K562 (cell line): ENCODE results near the gene BCL2L15. TPM values are rescaled to one million over a fixed set of nuclear protein-coding genes. Genes with fewer than 3 reads are reported as not detected.

ENCODE experiments used
- CHD7 ChIP-seq: fragments of 200-600 bp; sonication (generic); IDR thresholded peaks from one replicate; pipeline ENCODE4 v1.6.1; 2012; ENCODE audit warnings: mild to moderate bottlenecking, low read depth, low read length, inconsistent platforms
- GABPA ChIP-seq: fragments of 200-800 bp; sonication (Bioruptor generic); conservative IDR thresholded peaks from 2 replicates; pipeline ENCODE4 v1.6.1; 2016; ENCODE audit warnings: low read depth, missing genetic modification characterization, missing compliant biosample characterization
- RB1 ChIP-seq: fragments of 450-650 bp; IDR thresholded peaks from 2 replicates; pipeline ENCODE4 v1.6.1; 2017; ENCODE audit warnings: low read depth, mild to moderate bottlenecking
- SETDB1 ChIP-seq: IDR thresholded peaks from one replicate; pipeline ENCODE4 v1.6.1; 2012; ENCODE audit warnings: low read length, control low read depth, inconsistent platforms
- SIN3A ChIP-seq, 2 experiments: fragments of 150-350 bp in 1 of 2; IDR thresholded peaks; 2 replicates each; pipeline ENCODE4 v1.6.1; 2011 to 2016; ENCODE audit warnings: borderline replicate concordance in 2 of 2, low read depth in 2 of 2, low read length in 2 of 2, mild to moderate bottlenecking in 2 of 2, moderate library complexity in 2 of 2; ENCODE audit not compliant: control insufficient read depth in 1 of 2
- SMARCB1 ChIP-seq: IDR thresholded peaks from 2 replicates; pipeline ENCODE4 v1.6.1; 2011; ENCODE audit warnings: improper control_type of control experiment, low read depth; ENCODE audit not compliant: insufficient read length
- ZHX1 ChIP-seq: fragments of 150-350 bp; conservative IDR thresholded peaks from 2 replicates; pipeline ENCODE4 v1.6.1; 2014; ENCODE audit warnings: low read length
- ZNF518B ChIP-seq: fragments of 250-450 bp; sonication (Bioruptor Pico); IDR thresholded peaks from 2 replicates; pipeline ENCODE4 v1.5.0; 2021; ENCODE audit warnings: mild to moderate bottlenecking, moderate library complexity
- ZNF77 ChIP-seq: fragments of 250-450 bp; sonication (Bioruptor Pico); IDR thresholded peaks from 2 replicates; pipeline ENCODE4 v1.5.0; 2020
- polyA plus RNA-seq, 8 experiments: library from polyadenylated mRNA; depleted of rRNA in 4 of 8; stranded (reverse) in 5 of 8; unstranded in 3 of 8; fragments of >200 nt; fragmentation: Nextera tagmentation in 2 of 8; fragmentation: Illumina TruSeq in 1 of 8; extraction: Ambion mirVana in 2 of 8; extraction: Trizol in 1 of 8; gene quantifications; 2 replicates each; pipeline versions ENCODE4 v1.2.1 to v1.2.3, GENCODE V29; 2011 to 2014; ENCODE audit warnings: inconsistent platforms in 1 of 8, missing spikeins in 1 of 8
- total RNA-seq, 7 experiments: library from RNA; depleted of rRNA in 6 of 7; stranded (reverse); fragments of >200 nt in 6 of 7; fragmentation: Illumina TruSeq in 2 of 7; extraction: Trizol in 2 of 7; gene quantifications; 2 replicates each; pipeline versions ENCODE4 v1.2.1 to v1.2.3, GENCODE V29; 2011 to 2021; ENCODE audit warnings: low replicate concordance in 1 of 7

BCL2L15 gene
- total and polyA plus RNA-seq, 9 of the 15 experiments (the other 6 are each of a cell fraction or from before 2014, with no cell fraction given), result 0.06 to 0.42 (median 0.28) TPM; not detected in 1

GRCh38 chr1:113930499-113931161 lies 43.2 kb upstream of the BCL2L15 start (continued):
- TF ChIP-seq ZNF518B (CRISPR knock-in tag) (no peak), ZNF77 (CRISPR knock-in tag) (no peak), ZHX1 (no peak), GABPA (tag) (no peak), RB1 (no peak; the same call in 1 of the 2 replicates), SIN3A (IDR thresholded peaks at IDR 0.05; ENCODE audit: borderline replicate concordance in 2 of 2, control insufficient read depth in 1 of 2, low read depth in 2 of 2, low read length in 2 of 2) (0 out of 4 replicates have a peak, but pooled peaks of 1 of the 2 experiments have one; percentile 10), SETDB1 (no peak), SMARCB1 (no peak), CHD7 (no peak)
